Epithelial cell of esophagus (primary cell): ENCODE data around the gene ABI3.

Experiments used
- DNase-seq: peaks from one replicate; pipeline ENCODE4 v3.0.0; 2010; ENCODE audit warnings: low read depth
- H3K4me3 ChIP-seq: 2 replicates; pipeline ENCODE4 v1.5.1; 2011; ENCODE audit warnings: mild to moderate bottlenecking, low read length, control low read depth
- CTCF ChIP-seq: IDR thresholded peaks from 2 replicates; pipeline ENCODE4 v1.5.1; 2011; ENCODE audit warnings: low read depth, mild to moderate bottlenecking, low read length, control low read depth, inconsistent platforms; ENCODE audit not compliant: insufficient read depth; ENCODE audit errors: missing control alignments

ABI3 gene

DNA sequence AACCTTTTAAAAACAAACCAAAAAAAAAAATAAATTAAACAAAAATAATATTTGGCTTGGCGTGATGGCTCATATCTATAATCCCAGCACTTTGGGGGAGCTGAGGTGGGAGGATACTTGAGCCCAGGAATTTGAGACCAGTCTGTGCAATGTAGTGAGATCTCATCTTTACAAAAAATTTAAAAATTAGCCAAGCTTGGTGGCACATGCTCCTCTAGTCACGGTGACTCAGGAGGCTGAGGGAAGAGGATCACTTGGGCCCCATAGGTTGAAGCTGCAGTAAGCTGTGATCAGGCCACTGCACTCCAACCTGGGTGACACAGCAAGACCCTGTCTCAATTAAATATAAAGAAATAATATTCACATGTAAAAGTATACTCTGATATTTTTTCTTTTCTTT is 12.3 kb upstream of the ABI3 start:
- DNase-seq = no peak
- TF ChIP-seq CTCF = no peak
- no peak overlapping the region for H3K4me3 ChIP-seq

DNA sequence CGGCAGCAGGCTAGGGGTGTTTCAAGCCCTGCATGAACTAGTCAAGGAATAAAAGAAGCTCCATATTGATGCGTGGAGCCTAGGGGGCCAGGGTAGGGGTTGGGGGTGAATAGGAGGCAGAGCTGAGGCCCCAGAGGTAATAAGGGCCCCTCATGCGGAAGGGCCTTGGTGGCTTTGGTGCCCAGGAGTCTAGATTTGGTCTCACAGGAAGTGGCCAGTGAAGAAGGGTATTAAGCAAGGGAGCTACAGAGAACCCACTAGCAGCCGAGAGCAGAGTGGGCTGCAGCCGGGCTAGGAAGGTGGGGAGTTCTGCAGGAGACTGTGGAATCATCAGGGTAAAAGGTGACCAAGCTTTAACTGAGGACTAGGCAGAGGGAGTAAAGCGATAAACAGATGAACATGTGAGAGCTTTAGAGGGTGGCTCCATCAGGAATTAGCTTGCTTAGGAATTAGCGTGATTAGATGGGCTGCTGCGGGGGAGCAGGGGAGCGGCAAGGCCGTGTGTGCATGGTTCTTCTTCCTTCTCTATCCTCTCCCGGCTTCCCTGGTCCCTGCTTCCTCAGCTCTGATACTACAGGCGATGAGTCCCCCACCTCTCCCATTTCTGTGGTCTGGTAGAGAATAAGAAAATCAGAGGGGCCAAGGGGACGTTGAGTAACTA is 10.0 kb upstream of the ABI3 start:
- no peak for TF ChIP-seq CTCF
- no peak overlapping the region for H3K4me3 ChIP-seq
- no peak for DNase-seq

DNA sequence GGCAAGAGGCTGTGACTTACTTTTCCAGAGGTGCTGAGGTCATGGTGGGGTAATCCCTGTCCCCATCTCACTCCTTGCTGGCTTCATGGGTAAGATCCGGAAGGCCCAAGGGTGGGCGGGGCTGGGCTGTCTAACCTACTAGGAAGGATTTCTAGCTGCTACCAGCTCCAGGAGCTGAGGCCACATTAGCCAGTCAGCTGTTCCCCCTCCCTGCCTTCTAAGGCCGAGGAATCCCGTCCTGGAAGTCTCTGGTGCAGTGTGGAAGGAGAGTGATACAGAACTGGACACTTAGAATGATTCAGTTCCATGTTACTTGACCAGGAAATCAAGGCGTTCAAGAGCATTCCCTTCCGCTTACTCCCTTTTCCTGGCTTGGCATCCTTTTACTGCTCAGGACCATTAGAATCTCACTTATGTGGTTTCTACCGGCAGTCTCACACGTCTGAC is 9.0 kb upstream of the ABI3 start:
- H3K4me3 ChIP-seq = no peak overlapping the region
- peak; percentile 15 for DNase-seq
- no peak for TF ChIP-seq CTCF

DNA sequence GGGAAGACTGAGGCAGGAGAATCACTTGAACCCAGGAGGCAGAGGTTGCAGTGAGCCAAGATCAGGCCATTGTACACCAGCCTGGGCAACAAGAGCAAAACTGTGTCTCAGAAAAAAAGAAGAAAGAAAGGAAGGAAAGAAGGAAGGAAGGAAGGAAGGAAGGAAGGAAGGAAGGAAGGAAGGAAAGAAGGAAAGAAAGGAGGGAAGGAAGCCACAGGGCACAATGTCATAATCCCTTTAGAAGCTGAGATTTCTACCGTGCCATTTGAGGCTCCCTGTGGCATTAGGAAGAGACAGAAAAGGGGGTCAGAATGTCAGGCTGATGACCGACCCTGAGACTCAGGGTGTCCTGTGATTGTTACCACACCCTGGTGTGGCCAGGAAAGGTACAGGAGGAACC is 6.7 kb upstream of the ABI3 start:
- no peak for DNase-seq
- H3K4me3 ChIP-seq = no peak overlapping the region
- no peak for TF ChIP-seq CTCF

GRCh38 chr17:49204516-49204915 is 6.0 kb upstream of the ABI3 start:
- no peak for TF ChIP-seq CTCF
- no peak overlapping the region for H3K4me3 ChIP-seq
- DNase-seq = no peak

DNA sequence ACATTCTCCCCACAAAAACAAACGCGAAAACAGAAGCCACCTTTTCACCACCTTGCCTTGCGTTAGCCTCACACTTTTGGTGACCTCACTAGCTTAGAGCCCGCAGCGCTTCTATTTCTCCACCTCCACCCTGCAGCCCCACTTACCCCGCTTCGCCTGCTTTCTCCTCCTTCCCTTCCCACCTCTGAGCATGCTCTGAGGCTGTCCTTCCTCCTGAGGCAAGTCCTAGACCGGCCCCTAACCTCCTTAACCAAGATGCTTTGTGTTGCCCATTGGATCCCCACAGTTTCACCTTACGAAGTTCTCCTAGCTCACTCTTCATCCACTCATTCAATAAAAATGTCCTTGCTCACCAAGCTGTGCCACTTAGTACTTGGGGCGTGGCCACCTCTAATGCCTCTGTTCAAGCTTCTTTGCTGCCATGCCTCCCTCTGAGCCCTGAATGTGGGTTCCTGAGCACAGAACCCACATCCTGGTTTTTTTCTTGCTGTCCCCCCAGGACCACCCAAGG is 1.4 kb upstream of the ABI3 start:
- no peak for TF ChIP-seq CTCF
- peak; percentile 38 for DNase-seq
- H3K4me3 ChIP-seq = no peak overlapping the region

- no peak for TF ChIP-seq CTCF
- no peak for DNase-seq
- no peak overlapping the region for H3K4me3 ChIP-seq
Observed at GRCh38 chr17:49213399-49213798, 2.9 kb downstream of the ABI3 start.
